Measurements from ENCODE around the gene GTPBP6.
"Not testable (repeated sequence)": the region's sequence is repeated elsewhere in the genome, so short reads cannot be mapped to it uniquely, and the experiment has no call there.

GTPBP6 gene

DNA sequence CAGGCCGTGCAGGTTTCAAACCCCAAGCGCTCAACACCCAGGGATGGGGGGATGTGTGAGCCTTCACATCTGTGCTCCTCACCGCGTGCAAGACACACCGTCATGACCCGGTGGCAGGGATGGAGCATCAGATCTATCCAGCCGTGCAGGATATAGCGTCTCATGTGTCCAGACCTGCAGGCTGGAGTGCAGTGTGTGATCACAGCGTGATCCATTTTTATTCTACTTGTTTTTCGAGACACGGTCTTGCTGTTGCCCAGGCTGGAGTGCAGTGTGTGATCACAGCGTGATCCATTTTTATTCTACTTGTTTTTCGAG, 32.7 kb upstream of the GTPBP6 start:
- not testable (repeated sequence) for DNase-seq

DNA sequence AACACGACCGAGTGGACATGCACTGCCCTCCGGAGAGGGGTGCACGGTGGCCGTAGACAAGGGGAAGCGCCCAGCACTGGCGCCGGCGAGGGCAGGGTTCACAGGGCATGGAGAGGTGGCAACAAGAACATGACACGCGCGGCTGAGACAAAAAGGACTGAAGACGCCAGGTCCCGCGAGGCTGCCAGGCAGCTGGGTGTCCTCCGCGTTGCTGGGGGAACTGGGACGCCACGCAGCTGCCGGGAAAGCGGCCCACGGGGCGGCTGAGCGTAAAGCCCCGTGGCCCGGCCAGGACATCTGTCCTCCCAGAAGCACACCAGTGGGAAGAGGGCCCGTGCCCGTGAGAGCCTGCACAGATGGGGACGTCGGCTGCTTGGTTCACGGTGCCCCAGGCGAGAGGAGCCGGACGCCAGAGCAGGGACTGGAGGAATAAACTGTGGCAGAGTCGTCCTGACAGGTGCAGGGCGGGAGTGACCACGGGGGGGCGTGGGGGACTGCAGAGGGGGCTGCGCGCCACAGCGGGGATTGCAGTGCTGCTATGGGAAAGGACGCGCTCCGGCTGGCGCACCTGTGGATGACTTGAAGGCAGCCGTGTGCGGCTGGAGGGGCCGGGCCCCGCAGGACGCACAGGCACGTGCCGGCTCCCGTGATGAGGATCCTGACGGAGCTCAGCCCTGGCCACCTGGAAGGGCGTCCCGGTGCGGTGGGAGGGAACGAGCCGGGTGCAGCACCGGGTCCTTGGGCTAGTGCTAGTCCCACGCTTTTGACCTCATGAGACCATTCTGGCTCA, 32.1 kb upstream of the GTPBP6 start:
- DNase-seq, result no peak

DNA sequence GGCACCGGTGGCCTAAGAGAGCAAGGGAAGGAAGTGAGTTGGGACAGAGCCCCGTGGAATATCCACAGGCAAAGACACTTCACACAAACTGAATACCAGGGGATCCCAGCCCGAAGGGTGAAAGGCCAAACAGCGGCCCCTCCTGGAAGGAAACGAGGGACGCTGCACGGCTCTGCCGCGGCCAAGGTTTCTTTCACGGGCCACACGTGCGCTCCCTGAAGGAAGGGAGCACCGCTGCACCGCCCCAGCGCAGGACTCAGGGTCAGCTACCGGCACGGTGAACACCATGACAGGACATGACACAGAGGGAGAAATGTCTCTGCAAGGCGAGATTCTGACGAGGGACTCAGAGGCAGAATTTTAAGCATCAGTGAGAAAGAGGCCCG, 31.5 kb upstream of the GTPBP6 start:
- no peak for DNase-seq

DNA sequence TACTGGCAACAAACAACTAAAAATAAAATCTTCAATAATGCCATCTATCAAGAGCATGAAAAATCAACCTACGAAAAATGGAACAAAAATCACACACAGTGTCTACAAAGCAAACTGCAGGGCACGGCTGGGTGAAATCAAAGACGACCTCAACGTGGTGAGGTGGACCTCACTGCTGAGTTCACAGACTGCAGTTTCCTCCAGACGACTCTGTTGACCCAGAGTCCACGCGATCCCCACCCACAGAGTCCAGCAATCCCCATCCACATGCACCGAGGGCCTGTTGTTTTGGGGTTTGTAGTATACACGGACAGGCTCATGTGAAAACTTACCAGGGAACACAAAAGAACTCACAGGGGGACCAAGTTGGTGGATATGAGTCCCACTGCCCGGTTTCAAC, 31.1 kb upstream of the GTPBP6 start:
- no peak for DNase-seq

DNA sequence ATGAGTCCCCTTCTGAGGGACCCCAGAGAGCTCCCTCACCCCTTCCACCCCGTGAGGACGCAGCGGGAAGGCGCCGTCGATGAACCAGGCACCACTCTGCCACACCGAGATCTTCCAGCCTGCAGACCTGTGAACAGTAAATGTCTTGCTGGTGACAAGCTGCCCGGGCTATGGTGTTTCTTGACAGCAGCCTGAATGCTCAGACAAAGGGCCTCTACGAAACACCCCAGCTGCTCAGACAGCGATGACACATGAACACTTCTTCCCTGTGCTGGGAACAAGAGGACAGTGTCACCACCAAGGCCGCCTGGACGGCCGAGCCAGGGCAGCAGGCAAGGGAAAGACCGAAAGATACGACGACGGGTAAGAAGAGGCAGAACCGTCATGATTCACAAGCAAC, 30.6 kb upstream of the GTPBP6 start:
- no peak for DNase-seq

GRCh38 chrX:348461-349117, 30.0 kb upstream of the GTPBP6 start:
- no peak for DNase-seq

GRCh38 chrX:347351-348117, 28.9 kb upstream of the GTPBP6 start:
- DNase-seq, result no peak

DNA sequence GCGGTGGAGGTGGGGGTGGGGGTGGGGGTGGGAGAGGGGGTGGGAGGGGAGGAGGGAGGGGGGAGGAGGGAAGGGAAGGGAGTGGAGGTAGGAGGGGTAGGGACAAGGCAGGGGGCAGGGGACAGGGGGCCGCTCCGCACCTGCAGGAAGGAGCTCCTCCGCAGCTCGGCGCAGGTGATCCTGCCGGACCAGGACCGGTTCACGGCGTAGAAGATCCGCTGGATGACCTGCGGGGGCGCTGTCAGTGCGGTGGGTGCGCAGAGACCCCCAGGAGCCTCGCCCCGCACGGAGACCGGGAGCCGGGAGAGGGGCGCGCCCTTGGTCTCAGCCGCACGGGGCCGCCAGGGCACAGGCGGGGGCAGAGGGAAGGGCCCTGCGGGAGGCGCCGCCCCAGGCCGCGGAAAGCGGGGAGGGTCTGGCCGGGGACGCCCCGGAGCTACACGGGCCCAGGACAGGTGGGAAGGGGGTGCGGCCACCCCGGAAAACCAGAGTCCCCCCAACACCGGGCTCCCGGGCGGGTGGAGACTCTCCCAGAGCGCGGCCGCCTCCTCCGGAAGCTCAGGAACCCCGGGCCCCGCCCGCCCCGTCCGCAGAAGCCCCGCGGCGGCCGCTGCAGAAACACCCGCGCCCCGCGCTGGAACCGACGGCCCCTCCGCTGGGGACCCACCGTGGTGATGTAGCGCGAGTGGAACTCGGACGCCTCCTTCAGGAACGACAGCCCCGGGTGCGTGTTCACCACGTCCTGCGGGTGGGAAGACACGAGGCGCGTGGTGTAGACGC, 27.6 kb upstream of the GTPBP6 start:
- DNase-seq, result no peak

DNA sequence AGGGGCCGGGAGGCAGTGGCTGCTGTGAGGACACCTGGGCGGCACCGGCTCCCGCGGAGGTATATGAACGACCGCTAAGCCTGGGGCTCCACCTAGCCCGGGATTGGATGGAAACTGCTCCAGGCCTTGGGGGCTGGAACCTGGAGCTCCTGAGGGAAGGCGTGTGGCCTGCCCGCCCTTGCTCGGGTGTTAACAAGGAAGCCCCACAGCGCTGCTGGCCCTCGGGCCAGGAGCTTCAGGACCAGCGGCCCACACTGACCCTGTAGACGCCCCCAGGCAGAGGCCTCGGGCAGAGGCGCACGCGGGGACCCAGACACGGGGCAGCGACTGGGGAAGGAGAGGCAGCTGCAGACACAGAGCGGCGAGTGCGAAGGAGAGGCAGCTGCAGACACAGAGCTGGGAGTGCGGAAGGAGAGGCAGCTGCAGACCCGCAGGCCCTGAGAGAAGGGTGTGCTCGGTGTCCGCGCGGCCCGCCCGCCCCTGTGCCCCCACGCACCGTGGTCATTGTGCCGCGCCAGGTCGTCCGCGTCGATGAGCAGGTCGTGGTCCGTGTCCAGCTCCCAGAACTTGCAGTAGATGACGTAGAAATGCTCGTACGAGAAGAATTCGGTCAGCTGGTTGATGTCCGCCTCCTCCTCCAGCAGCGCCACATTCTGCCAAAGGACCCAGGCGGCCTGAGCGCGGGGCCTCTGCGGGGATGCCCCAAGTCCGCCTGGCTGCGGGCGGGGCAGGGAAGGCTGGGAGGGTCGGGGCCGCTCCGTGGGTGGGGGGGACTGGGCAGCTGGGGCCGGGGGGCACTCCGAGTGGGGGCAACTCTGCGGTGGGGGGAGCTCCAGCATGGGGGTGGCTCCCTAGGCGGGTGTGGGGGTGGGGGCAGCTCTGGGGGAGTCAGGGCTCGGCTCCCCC, 26.7 kb upstream of the GTPBP6 start:
- no peak for DNase-seq

DNA sequence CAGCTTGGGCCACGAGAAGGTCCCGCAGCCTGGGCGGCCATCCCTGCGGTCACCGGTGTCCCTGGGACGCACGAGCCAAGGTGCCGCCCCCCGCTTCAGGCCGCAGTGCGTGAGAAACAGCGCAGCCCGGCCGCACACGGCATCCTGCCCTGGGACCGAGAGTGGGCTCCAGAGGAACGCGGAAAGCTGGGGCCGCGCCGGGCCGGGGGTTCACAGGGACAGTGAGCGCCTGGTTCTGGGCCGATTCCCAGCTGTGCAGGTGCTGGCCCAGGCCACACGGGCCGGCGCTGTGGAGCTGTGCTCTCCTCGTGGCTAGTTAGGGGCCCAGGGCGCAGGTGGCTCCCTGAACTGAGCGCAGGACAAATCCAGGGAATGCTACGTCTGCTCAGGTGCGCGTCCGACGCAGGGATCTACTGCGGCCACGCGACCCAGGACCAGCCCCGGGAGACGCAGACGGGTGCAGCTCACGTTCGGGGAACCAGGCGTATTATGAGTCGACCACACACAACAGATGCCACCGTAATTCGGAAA, 25.8 kb upstream of the GTPBP6 start:
- no peak for DNase-seq

DNA sequence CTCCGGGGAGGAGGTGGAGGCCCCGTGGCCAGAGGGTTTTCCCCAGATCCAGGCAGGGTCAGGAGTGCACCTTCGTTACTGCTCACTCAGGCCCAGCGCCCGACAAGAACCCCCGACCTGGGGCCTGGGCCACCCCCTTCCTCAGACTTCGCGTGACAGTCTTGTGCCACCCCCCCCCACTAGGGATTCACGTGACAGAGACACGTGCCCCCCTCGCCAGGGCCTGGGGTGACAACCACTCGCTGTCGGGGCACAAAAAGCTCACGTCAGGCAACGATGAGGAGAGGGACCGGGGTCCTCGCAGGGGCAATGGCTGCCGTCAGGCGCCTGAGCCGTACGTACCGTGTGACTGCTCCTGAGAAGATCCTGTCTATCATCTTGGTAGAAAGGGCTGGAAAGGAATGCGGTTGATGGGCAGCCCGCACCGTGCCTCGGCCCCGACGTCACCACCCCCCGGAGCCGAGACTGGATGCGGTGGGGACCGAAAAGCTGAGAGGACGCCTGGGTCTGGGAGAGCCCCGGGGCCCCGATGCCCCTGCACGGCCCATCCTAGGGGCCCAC, 23.0 kb upstream of the GTPBP6 start:
- no peak for DNase-seq

GRCh38 chrX:340641-341423, 22.2 kb upstream of the GTPBP6 start:
- DNase-seq, result no peak

GRCh38 chrX:340121-340520, 21.5 kb upstream of the GTPBP6 start:
- DNase-seq, result no peak

GRCh38 chrX:338836-339400, 20.3 kb upstream of the GTPBP6 start:
- no peak for DNase-seq

GRCh38 chrX:338281-338835, 19.8 kb upstream of the GTPBP6 start:
- DNase-seq, result no peak

DNA sequence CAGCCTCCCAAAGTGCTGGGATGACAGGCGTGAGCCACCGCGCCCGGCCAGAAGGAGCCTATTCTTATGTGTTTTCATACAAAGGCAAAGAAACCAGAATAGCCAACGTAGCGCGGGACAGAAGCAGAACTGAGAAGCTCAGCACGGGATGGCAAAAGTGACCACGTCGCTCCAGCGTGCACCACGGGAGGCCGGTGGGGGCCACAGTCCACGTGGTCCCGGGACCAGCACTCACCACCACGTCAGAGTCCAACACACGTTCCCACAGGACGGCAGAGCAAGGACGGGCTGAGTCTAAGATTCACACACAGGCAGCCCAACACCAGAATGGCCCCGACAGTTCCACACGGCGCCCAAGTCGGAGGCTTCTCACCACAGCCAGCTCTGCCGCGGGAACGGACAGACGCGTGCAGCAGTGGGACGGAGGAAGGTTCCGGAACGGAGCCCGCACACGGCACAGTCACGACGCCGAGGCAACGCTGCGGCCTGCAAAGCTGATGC, 18.8 kb upstream of the GTPBP6 start:
- DNase-seq, result no peak

DNA sequence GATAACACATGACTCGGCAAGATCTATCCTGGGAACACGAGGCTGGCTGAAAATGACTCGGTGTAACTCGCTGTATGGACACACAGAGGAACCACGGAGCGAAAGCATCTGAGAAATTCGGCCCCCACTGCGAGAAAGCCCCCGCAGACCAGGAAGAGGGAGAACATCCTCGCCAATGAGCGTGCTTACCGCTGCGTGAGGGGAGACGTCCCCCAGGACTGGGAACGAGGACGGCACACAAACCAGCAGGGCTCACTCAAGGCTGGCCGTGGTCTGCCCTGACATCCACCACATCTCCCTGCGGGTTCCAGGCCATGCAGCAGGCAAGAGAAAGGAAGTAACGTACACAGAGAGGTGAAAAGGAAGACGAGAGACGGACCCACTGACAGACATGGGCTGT, 17.6 kb upstream of the GTPBP6 start:
- DNase-seq, result no peak

GRCh38 chrX:335758-336155, 17.2 kb upstream of the GTPBP6 start:
- DNase-seq, result no peak

DNA sequence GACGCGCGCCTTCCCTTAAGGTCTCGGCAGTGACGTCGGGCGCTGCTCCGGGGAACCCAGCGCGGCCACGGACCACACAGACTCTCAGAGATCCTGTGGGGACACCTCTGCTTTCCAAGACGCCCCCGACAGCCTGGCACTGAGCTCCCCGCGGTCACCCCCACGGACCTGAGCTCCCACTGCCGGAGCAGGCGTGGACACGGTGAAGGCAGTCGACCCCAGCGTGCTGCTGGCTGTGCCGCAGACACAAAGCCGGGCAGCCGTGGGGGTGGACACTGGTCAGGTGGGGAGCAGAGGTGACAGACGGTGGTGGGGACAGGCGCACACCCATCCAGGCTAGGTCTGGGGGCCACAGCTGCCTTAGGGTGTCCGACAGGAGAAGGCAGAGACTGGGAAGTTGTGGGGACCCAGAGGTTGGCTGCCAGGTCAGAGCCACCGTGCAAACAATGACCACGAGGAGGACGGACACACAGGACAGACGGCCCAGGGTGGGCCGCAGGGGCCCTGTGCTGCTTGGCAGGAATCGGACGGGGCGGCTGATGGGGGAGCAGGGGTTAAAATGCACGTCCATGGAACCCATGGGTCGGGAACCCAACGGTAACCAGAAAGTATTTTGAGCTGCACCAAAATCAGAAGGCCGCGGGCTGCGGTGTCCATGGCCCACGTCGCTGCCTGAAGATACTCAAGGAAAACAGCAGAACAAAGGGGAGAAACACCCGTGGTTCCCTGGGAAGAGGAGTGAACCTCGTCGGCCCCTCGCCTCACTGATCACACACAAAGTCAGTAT, 16.6 kb upstream of the GTPBP6 start:
- DNase-seq, result no peak
